ENCODE data around the gene CFAP97D1. TPM values are rescaled to one million over a fixed set of nuclear protein-coding genes. Genes with fewer than 3 reads are reported as not detected.

The CFAP97D1 gene
- total and polyA plus RNA-seq, 2 donors (not counting 1 experiment from before 2014, with no cell fraction given) = 0.01 TPM; not detected in 1

GRCh38 chr17:43810226-43810715 lies 30.0 kb downstream of the CFAP97D1 start:
- intact Hi-C loops (cut with micrococcal nuclease) = no loop called here

DNA sequence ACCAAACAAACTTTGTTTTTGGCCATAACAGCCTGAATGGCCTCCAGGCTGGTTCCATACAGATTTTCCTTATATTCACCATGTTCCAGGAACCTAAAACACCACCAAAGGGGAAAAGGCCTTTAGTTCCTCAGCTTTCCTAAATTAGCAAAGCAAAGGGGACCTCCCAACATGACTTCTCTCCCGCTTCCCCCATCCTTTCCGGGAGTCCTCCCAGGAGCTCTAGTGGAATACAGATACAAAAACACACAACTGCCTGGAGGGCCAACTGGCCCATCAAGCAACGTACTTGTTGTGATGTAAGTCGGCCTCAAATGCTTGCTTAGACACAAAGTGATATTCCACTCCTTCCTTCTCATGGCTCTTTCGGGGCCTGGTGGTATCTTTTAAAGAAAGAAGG lies 30.6 kb downstream of the CFAP97D1 start:
- Histone ChIP-seq H3K9ac (ENCODE audit: low read length) (no peak overlapping the region), H3K79me2 (ENCODE audit: control insufficient read depth, insufficient read depth, low read length) (no peaks in the 10 kb centered on the region), H3K4me3 (ENCODE audit: control extremely low read depth in 1 of 5, extremely low read depth in 1 of 5, insufficient read depth in 1 of 5, low read depth in 2 of 5, low read length in 4 of 5) (no peak overlapping the region), H4K20me1 (ENCODE audit: control insufficient read depth, insufficient read depth, low read length, poor library complexity, severe bottlenecking) (no peaks in the 10 kb centered on the region), H3K27me3 (replicated peaks in 1 of 4; ENCODE audit: control extremely low read depth in 1 of 4, control insufficient read depth in 3 of 4, insufficient read depth in 4 of 4, low read length in 3 of 4) (peaks cover 0 to 11% (median 0%) of the 10 kb centered on the region in 4 experiments), H3K36me3 (replicated peaks in 1 of 2; ENCODE audit: control extremely low read depth in 1 of 2, control insufficient read depth in 1 of 2, extremely low read depth in 1 of 2, insufficient read depth in 2 of 2, low read length in 1 of 2) (no peaks in the 10 kb centered on the region), H3K9me3 (ENCODE audit: control extremely low read depth in 1 of 3, control insufficient read depth in 2 of 3, insufficient read depth in 1 of 3, low read length in 2 of 3) (no peaks in the 10 kb centered on the region), H3K4me1 (ENCODE audit: control insufficient read depth in 2 of 2, insufficient read depth in 2 of 2, low read length in 2 of 2) (no peaks in the 10 kb centered on the region), H3K27ac (ENCODE audit: low read length in 2 of 2) (no peak overlapping the region), H3K4me2 (replicated peaks; ENCODE audit: low read depth, low read length, poor library complexity, severe bottlenecking) (no peak overlapping the region), H2AFZ (ENCODE audit: insufficient read depth, low read depth, low read length, poor library complexity, severe bottlenecking) (no peak overlapping the region)
- Mint-ChIP-seq H3K9me3 (ENCODE audit: insufficient read depth) (no peaks in the 10 kb centered on the region), H3K27me3 (peaks cover 33% of the 10 kb centered on the region), H3K4me3 (no peak overlapping the region), H3K27ac (no peak overlapping the region), H3K4me1 (no peaks in the 10 kb centered on the region)
- intact Hi-C loops (cut with micrococcal nuclease) = no loop called here
- no peak for ATAC-seq (ENCODE audit: low read depth)
- ChIA-PET POLR2A (no interaction called here), CTCF (no interaction called here)
- no peak for DNase-seq
- TF ChIP-seq CTCF (IDR thresholded peaks at IDR 0.05) (no peak), EZH2 (IDR thresholded peaks at IDR 0.05; ENCODE audit: borderline replicate concordance, insufficient read depth, low read depth, low read length, poor library complexity, severe bottlenecking) (no peak)
- 83% methylated on average over 3 of the region's 5 CpGs for WGBS (ENCODE audit: insufficient coverage)

More at GRCh38 chr17:43810226-43810715, 30.0 kb downstream of the CFAP97D1 start:
- DNase-seq (no peak), ATAC-seq (ENCODE audit: low read depth) (no peak)
- H3K4me3 Mint-ChIP-seq = no peak overlapping the region
- no peak overlapping the region for H3K4me3 ChIP-seq (ENCODE audit: control extremely low read depth in 1 of 5, extremely low read depth in 1 of 5, insufficient read depth in 1 of 5, low read depth in 2 of 5, low read length in 4 of 5)
- peaks cover 0 to 11% (median 1%) of the 10 kb centered on the region in 4 experiments for H3K27me3 ChIP-seq (replicated peaks in 1 of 4; ENCODE audit: control extremely low read depth in 1 of 4, control insufficient read depth in 3 of 4, insufficient read depth in 4 of 4, low read length in 3 of 4)
- H4K20me1 ChIP-seq (ENCODE audit: control insufficient read depth, insufficient read depth, low read length, poor library complexity, severe bottlenecking) = no peaks in the 10 kb centered on the region
- peaks cover 38% of the 10 kb centered on the region for H3K27me3 Mint-ChIP-seq
- no peaks in the 10 kb centered on the region for H3K79me2 ChIP-seq (ENCODE audit: control insufficient read depth, insufficient read depth, low read length)
- ChIA-PET CTCF (no interaction called here), POLR2A (no interaction called here)
- no peak overlapping the region for H2AFZ ChIP-seq (ENCODE audit: insufficient read depth, low read depth, low read length, poor library complexity, severe bottlenecking)
- no peak overlapping the region for H3K4me2 ChIP-seq (replicated peaks; ENCODE audit: low read depth, low read length, poor library complexity, severe bottlenecking)
- H3K4me1 ChIP-seq (ENCODE audit: control insufficient read depth in 2 of 2, insufficient read depth in 2 of 2, low read length in 2 of 2) = no peaks in the 10 kb centered on the region
- H3K36me3 ChIP-seq (replicated peaks in 1 of 2; ENCODE audit: control extremely low read depth in 1 of 2, control insufficient read depth in 1 of 2, extremely low read depth in 1 of 2, insufficient read depth in 2 of 2, low read length in 1 of 2) = no peaks in the 10 kb centered on the region
- TF ChIP-seq EZH2 (IDR thresholded peaks at IDR 0.05; ENCODE audit: borderline replicate concordance, insufficient read depth, low read depth, low read length, poor library complexity, severe bottlenecking) = no peak
- no peak for TF ChIP-seq CTCF (IDR thresholded peaks at IDR 0.05)
- 80% methylated on average over 1 of the region's 4 CpGs for WGBS (ENCODE audit: insufficient coverage)
- no peak overlapping the region for H3K9ac ChIP-seq (ENCODE audit: low read length)
- no peaks in the 10 kb centered on the region for H3K4me1 Mint-ChIP-seq
- H3K27ac ChIP-seq (ENCODE audit: low read length in 2 of 2) = no peak overlapping the region
- no peaks in the 10 kb centered on the region for H3K9me3 ChIP-seq (ENCODE audit: control extremely low read depth in 1 of 3, control insufficient read depth in 2 of 3, insufficient read depth in 1 of 3, low read length in 2 of 3)
- peaks cover under 1% of the 10 kb centered on the region for H3K9me3 Mint-ChIP-seq (ENCODE audit: insufficient read depth)
- no peak overlapping the region for H3K27ac Mint-ChIP-seq

Data from B cell (primary cell).